Smooth muscle cell (in vitro differentiated cells): ENCODE measurements around the gene CUX1. TPM values are rescaled to one million over a fixed set of nuclear protein-coding genes. Genes with fewer than 3 reads are reported as not detected.

Experiments
- DNase-seq: peaks from one replicate; lab custom pipeline; 2025; ENCODE audit not compliant: unreplicated experiment; lab: John Stamatoyannopoulos, UW
- H2AFZ ChIP-seq: fragments of 200-600 bp; sonication (generic); 2 replicates; pipeline ENCODE4 v1.6.0; 2016; ENCODE audit warnings: antibody characterized with exemption, low read depth, mild to moderate bottlenecking
- H3F3A ChIP-seq: fragments of 200-600 bp; sonication (generic); 2 replicates; pipeline ENCODE4 v1.6.0; 2017; ENCODE audit warnings: antibody characterized with exemption, low read depth
- H3K27ac ChIP-seq: fragments of 200-600 bp; sonication (generic); 2 replicates; pipeline ENCODE4 v1.5.1; 2016; ENCODE audit warnings: low read depth, mild to moderate bottlenecking
- H3K27me3 ChIP-seq: fragments of 200-600 bp; sonication (generic); 2 replicates; pipeline ENCODE4 v1.6.1; 2016; ENCODE audit warnings: low read depth, mild to moderate bottlenecking
- H3K36me3 ChIP-seq: fragments of 200-600 bp; sonication (generic); 2 replicates; pipeline ENCODE4 v1.5.1; 2016; ENCODE audit warnings: low read depth
- H3K4me1 ChIP-seq: fragments of 200-600 bp; sonication (generic); 2 replicates; pipeline ENCODE4 v1.5.1; 2016; ENCODE audit warnings: low read depth
- H3K4me2 ChIP-seq: fragments of 200-600 bp; sonication (generic); 2 replicates; pipeline ENCODE4 v1.6.0; 2016; ENCODE audit warnings: mild to moderate bottlenecking
- H3K4me3 ChIP-seq: fragments of 200-600 bp; sonication (generic); 2 replicates; pipeline ENCODE4 v1.5.1; 2016; ENCODE audit warnings: mild to moderate bottlenecking
- H3K79me2 ChIP-seq: fragments of 200-600 bp; sonication (generic); 2 replicates; pipeline ENCODE4 v1.6.0; 2016; ENCODE audit warnings: low read depth, mild to moderate bottlenecking
- H3K9ac ChIP-seq: fragments of 200-600 bp; sonication (generic); 2 replicates; pipeline ENCODE4 v1.6.0; 2016; ENCODE audit warnings: low read depth
- H3K9me3 ChIP-seq: fragments of 200-600 bp; sonication (generic); replicated peaks from 2 replicates; pipeline ENCODE4 v1.5.1; 2016; ENCODE audit warnings: low read depth
- H4K20me1 ChIP-seq: fragments of 200-600 bp; sonication (generic); 2 replicates; pipeline ENCODE4 v1.6.0; 2016; ENCODE audit warnings: low read depth
- WGBS: methylation state at CpG from one replicate; pipeline ENCODE4 v1.1.7; 2016; ENCODE audit warnings: low lambda C conversion rate; 5-methylcytosine and 5-hydroxymethylcytosine counted together
- polyA plus RNA-seq: library from polyadenylated mRNA; unstranded; fragments of >200 nt; fragmentation: Nextera tagmentation; extraction: Ambion mirVana; gene quantifications from 2 replicates; pipeline ENCODE4 v1.2.1, GENCODE V29; 2016
- total RNA-seq: library from RNA; depleted of rRNA; stranded (reverse); fragments of >200 nt; gene quantifications from 2 replicates; pipeline ENCODE4 v1.2.3, GENCODE V29; 2014
- TF ChIP-seq, protein P1 (sequence below): fragments of 200-600 bp; sonication (generic); IDR thresholded peaks from 2 replicates; pipeline ENCODE4 v1.5.1; 2017; ENCODE audit warnings: borderline replicate concordance, mild to moderate bottlenecking, antibody characterized with exemption; ENCODE audit not compliant: insufficient read depth, poor library complexity, severe bottlenecking

The CUX1 gene
- total and polyA plus RNA-seq, 2 experiments from 2014 or later: 56.3 to 78.4 TPM

DNA sequence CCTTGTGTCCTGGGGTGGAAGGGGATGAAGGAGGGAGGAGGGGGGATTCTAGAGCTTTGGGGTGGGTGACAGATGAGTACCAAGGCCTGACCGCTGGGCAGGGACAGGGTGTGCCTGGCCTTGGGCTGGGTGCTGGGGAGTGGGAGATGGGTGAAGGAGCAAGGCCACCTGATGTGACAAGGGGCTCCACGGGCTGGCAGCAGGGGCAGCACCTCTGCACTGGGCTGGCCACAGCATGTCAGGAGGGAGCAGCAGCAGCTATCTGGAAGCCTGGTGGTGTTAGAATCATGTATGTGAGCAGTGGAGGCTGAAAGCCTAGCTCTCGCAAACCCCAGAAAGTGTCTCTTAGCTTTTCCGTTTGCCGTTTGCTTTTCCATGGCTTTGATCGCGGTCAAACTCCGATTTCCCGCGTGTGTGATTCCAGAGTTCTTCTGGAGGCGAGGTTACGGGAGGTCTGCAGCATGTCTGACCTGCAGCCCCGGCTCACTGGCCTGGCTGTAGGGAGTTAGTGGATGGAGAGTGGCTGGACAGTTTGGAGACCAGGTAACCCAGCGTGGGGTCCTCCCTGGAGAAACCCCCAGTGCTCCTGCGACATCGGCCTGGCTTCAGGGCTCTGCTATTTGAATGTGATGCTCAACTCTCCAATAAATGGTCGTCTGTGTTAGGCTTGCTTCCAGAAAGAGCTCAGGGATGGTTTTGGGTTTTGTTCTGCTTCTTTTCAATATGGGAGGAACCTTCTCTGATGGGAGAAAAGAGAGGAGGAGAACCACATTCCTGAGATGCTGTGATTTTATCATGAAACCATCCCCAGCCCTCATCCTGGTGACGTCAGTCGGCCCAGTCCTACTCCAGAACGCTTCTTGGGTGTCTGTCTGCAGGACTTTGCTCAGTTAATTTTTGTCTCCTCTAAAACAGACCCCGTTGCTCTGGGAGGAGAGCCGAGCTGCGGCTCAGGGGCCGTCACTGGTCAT lies 105.5 kb downstream of the CUX1 start:
- TF ChIP-seq, protein P1, sequence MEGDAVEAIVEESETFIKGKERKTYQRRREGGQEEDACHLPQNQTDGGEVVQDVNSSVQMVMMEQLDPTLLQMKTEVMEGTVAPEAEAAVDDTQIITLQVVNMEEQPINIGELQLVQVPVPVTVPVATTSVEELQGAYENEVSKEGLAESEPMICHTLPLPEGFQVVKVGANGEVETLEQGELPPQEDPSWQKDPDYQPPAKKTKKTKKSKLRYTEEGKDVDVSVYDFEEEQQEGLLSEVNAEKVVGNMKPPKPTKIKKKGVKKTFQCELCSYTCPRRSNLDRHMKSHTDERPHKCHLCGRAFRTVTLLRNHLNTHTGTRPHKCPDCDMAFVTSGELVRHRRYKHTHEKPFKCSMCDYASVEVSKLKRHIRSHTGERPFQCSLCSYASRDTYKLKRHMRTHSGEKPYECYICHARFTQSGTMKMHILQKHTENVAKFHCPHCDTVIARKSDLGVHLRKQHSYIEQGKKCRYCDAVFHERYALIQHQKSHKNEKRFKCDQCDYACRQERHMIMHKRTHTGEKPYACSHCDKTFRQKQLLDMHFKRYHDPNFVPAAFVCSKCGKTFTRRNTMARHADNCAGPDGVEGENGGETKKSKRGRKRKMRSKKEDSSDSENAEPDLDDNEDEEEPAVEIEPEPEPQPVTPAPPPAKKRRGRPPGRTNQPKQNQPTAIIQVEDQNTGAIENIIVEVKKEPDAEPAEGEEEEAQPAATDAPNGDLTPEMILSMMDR: no peak
- H3K4me2 ChIP-seq: peak overlapping the region; percentile 75
- DNase-seq: no peak
- H3K79me2 ChIP-seq: peaks cover 77% of the 10 kb centered on the region
- no peaks in the 10 kb centered on the region for H3K36me3 ChIP-seq
- H3K4me1 ChIP-seq: peaks cover 16% of the 10 kb centered on the region
- H3K9ac ChIP-seq: peak overlapping the region; percentile 87
- no peaks in the 10 kb centered on the region for H3K9me3 ChIP-seq
- H4K20me1 ChIP-seq: peaks cover 59% of the 10 kb centered on the region
- no peak overlapping the region for H2AFZ ChIP-seq
- H3K4me3 ChIP-seq: no peak overlapping the region
- H3K27ac ChIP-seq: peak overlapping the region; percentile 97
- H3F3A ChIP-seq: peaks cover 25% of the 10 kb centered on the region
- no peaks in the 10 kb centered on the region for H3K27me3 ChIP-seq
- 52% methylated on average over 24 of the region's 24 CpGs for WGBS

DNA sequence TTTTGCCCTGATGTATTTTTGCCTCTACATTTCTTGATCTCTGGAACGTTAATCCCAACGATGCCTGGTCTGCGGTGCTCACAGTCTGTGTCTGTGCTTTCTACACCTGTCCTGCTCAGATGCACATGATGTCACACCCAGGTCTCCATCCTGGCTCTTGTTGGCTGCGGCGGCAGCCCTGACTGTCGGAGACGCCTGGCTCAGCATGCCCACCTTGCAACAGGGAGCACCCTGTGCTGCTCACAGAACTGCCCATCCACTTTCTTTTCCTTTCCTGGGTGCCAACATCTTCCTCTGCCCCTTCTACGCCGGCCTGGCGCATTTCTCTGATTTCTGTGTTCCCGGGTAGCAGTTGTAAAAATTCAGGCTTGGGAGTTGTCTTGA lies 106.2 kb downstream of the CUX1 start:
- H3K27ac ChIP-seq: peak overlapping the region; percentile 97
- 74% methylated on average over 11 of the region's 11 CpGs for WGBS
- no peaks in the 10 kb centered on the region for H3K27me3 ChIP-seq
- no peak overlapping the region for H2AFZ ChIP-seq
- peaks cover 25% of the 10 kb centered on the region for H3F3A ChIP-seq
- TF ChIP-seq, protein P1: no peak
- peak overlapping the region; percentile 75 for H3K4me2 ChIP-seq
- peaks cover 76% of the 10 kb centered on the region for H3K79me2 ChIP-seq
- peak overlapping the region; percentile 87 for H3K9ac ChIP-seq
- H3K4me1 ChIP-seq: peaks cover 16% of the 10 kb centered on the region
- no peaks in the 10 kb centered on the region for H3K36me3 ChIP-seq
- no peaks in the 10 kb centered on the region for H3K9me3 ChIP-seq
- DNase-seq: no peak
- peaks cover 52% of the 10 kb centered on the region for H4K20me1 ChIP-seq
- no peak overlapping the region for H3K4me3 ChIP-seq

DNA sequence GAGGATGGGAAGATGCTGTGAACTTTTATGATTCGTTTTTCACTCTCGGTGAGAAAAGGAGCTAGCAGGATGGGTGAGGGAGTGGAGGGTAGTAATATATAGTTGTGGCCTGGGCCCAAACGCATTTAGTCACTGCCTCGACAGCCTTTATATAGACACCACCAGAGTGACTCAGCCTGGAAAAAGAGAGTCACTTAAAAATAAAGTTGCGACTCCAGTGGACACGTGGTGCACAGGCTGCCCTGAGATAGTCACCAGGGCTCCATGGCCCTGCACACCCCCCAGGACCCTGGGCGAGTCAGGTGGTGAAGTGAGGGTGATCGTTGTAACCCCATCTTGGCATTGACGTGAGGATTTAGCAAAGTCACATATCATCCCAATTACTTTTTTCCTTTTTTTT lies 106.7 kb downstream of the CUX1 start:
- TF ChIP-seq, protein P1: no peak
- Histone ChIP-seq H3K9ac (peak overlapping the region; percentile 87), H3K9me3 (no peaks in the 10 kb centered on the region), H3K27ac (peak overlapping the region; percentile 97), H3K4me1 (peaks cover 16% of the 10 kb centered on the region), H3K4me3 (no peak overlapping the region), H2AFZ (no peak overlapping the region), H3K27me3 (no peaks in the 10 kb centered on the region), H3K4me2 (peak overlapping the region; percentile 75), H4K20me1 (peaks cover 50% of the 10 kb centered on the region), H3K36me3 (no peaks in the 10 kb centered on the region), H3F3A (peaks cover 25% of the 10 kb centered on the region), H3K79me2 (peaks cover 74% of the 10 kb centered on the region)
- no peak for DNase-seq
- 16% methylated on average over 9 of the region's 9 CpGs for WGBS

DNA sequence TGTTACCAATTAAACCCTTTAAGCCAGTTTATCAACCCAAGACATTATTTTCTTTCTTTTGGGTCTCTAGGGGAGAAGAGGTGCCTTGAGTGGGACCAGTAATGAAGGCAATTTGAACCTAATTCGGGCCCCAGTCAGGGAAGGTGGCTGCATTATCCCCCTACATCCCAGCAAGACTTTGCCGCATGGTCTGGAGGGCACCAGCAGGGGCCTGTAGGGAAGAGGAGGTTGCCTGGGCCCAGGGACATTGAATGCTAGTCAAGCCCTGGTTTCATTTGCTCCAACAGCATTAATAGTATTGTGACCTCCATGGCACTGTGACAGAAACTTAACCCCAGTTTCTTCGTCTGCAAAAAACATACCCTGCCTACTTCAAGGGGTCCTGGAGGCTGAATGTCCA lies 108.8 kb downstream of the CUX1 start:
- WGBS: 92% methylated on average over 3 of the region's 3 CpGs
- peaks cover 74% of the 10 kb centered on the region for H3K79me2 ChIP-seq
- peaks cover 16% of the 10 kb centered on the region for H3K4me1 ChIP-seq
- no peak overlapping the region for H3K9ac ChIP-seq
- TF ChIP-seq, protein P1: no peak
- DNase-seq: no peak
- peaks cover 54% of the 10 kb centered on the region for H4K20me1 ChIP-seq
- no peak overlapping the region for H3K27ac ChIP-seq
- H3K36me3 ChIP-seq: no peaks in the 10 kb centered on the region
- H3K4me3 ChIP-seq: no peak overlapping the region
- H3K9me3 ChIP-seq: no peaks in the 10 kb centered on the region
- no peak overlapping the region for H3K4me2 ChIP-seq
- H3F3A ChIP-seq: peaks cover 19% of the 10 kb centered on the region
- H2AFZ ChIP-seq: no peak overlapping the region
- no peaks in the 10 kb centered on the region for H3K27me3 ChIP-seq
